NCI-H446 (cell line): ENCODE data around the gene C4orf46.
"Not testable (repeated sequence)": the region's sequence is repeated elsewhere in the genome, so short reads cannot be mapped to it uniquely, and the experiment has no call there.

Experiments
- DNase-seq, 2 experiments: peaks; one replicate each; lab custom pipeline; 2025; lab: John Stamatoyannopoulos, UW

C4orf46 gene

GRCh38 chr4:158671665-158671914, at the start of gene C4orf46:
TSS of gene C4orf46 (minus strand) at chr4:158671887. CDS start at chr4:158671801, 86 bp downstream.
- no peak for DNase-seq

- DNase-seq: no peak
Observed at GRCh38 chr4:158715802-158716201, 44.1 kb upstream of the C4orf46 start.

- DNase-seq: no peak
Observed at GRCh38 chr4:158714937-158715336, 43.2 kb upstream of the C4orf46 start.

GRCh38 chr4:158712622-158713021, 40.9 kb upstream of the C4orf46 start:
- not testable (repeated sequence) for DNase-seq

GRCh38 chr4:158710814-158711213, 39.1 kb upstream of the C4orf46 start:
- DNase-seq: no peak

GRCh38 chr4:158704274-158704673, 32.6 kb upstream of the C4orf46 start:
- no peak for DNase-seq

DNA sequence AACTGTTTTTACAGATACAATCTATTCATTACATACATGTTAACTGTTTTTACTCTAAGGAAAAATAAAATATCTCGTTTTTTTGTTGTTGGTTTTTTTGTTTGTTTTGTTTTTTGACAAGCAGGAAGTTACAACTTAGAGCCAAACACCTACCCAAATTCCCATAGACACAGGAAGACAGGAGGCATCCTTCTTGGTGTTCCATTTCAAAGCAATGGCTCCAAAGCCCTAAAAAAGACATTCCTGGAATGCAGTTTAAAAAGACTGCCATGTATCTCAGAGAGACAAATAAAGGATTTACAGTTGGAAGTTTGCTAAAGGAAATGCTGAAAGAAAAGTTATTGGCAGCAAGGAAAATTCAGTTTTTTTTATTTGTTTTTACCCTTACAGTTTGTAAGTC, 17.1 kb upstream of the C4orf46 start:
- DNase-seq: no peak

GRCh38 chr4:158682066-158682465, 10.4 kb upstream of the C4orf46 start:
- DNase-seq: no peak

GRCh38 chr4:158681629-158682028, 9.9 kb upstream of the C4orf46 start:
- no peak for DNase-seq

DNA sequence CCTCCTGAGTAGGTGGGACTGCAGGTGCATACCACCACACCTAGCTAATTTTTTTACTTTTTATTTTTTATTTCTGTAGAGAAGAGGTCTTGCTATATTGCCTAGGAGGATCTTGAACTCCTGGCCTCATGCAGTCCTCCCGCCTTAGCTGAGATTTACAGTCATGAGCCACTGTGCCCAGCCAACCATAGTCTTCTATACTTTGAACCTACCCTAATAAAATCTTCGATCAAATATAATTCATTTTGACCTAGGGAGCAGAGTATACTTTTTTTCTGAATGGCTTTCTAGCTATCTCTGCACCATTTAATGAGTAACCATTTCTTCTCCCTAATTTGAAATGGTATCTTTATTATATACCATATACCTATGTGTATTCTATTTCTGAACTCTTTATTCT, 7.1 kb upstream of the C4orf46 start:
- DNase-seq: no peak

GRCh38 chr4:158676076-158676475, 4.4 kb upstream of the C4orf46 start:
- DNase-seq: no peak

DNA sequence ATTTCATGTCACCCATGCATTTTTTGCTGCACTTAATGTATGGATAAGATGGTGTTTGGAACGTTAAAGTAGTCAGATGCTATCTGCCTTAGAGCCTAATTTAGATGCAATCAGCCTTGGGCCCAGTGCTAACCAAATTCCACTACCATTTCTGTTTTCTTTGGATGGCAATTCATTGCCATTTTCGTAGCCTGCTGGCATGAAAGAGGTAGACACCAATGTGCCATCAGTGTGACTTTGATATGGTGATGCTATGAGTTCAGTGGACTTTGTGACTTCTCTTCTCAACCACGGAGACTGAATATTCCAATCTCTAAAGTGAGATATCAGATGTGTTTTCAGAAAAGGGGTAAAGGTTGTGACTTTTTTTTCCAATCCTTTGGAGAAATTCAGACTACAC, 1.9 kb upstream of the C4orf46 start:
- no peak for DNase-seq

DNA sequence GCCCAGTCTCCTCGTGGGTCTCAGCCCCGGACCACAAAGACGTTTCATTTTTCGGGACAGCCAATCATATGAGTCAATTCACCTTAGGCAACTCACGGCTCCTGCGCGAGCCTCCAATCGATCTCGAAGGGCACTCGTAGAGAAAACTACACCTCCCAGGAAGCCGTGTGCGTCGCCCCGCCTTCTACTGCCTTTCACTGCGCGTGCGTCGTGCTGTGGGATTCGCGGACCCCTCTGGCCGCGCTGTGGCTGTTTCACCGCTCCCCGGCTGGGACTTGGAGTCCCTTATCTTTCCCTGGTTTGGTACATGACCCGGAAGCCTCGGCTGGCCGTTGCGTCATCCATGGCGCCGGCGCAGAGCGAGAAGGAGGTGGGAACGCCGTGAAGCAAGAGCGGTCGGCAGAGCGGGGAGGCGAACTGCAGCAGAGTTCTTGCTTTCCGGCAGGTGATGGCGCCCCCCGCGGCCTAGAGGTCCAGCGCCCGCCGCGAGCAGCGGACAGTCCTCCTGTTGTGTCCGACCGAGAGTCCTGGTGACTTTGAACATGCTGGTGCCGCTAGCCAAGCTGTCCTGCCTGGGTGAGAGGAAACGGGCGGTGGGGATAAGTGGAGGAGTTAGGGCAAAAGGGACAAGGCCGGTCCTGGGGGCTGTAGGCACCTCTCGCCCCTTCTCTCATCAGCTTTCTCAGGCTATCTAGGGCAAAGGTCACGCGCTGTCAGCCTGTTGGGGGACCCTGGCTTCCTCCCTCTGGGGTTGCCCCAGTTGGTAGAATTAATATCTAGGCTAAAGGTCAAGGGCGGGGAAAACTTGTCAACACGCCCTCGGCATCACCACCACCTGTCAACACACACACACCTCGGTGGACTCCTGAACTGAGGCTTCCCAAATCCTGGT, 474 bp upstream of the C4orf46 start, which contains the start of gene ETFDH:
ETFDH (plus strand) TSS at position 382 of the 892 bp plus-strand sequence; CDS start at position 543, 161 bp downstream.
- peak; percentile 99 to 100 for DNase-seq

DNA sequence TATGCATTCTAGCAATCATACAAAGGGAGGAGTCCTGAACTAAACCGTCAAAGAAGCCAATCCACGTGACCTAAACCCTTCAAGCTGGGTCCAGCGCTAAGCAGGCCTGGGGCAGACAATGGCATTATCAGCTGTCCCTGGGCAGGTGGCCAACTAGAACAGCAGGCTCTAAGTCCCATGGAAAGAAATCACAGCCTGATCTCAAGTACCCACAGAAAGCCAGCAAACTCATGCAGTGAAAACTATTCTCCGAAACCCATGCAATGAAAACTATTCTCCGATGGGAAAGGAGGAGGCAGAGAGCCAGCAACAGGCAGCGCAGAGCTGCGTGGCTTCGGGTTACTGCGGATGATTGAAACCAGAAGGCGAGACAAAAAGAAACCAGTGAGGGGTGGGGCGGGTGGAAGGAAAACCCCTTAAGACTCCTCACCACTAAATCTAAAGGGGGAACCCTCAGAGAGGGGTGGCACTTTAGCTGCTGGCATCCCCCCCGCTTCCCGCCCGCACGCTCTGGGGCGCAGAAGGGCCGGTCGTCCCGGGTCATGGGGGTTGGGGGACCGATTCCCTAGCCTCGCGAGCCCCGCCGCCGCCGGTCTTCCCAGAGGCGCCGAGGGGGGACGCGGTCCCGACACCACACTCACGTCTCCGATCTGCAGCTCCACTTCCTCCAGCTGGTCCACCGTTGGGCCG, 567 bp downstream of the C4orf46 start:
- DNase-seq: peak; percentile 23 to 65

DNA sequence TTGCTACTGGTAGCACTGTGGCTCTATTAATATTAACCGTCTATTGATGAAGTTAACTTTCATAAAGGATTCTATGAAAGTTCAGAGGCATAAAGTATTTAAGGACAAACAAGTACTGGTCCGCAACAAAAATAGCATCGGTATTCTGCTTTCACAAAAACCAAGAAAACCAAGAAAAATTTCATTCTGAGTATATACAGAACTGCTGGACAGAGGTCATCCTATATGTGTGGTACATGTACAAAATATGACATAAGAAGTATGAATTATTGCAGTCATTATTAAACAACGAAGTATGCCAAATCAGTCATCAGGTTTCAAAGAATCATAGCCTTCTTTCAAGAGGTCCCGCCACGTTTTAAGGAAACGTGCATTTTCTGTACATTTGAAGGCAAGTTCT, 2.4 kb downstream of the C4orf46 start:
- DNase-seq: no peak

GRCh38 chr4:158667651-158668198, 4.0 kb downstream of the C4orf46 start:
- no peak for DNase-seq

- no peak for DNase-seq
Observed at GRCh38 chr4:158666892-158667291, 4.8 kb downstream of the C4orf46 start.

- DNase-seq: no peak
Observed at GRCh38 chr4:158664806-158665205, 6.9 kb downstream of the C4orf46 start.

- DNase-seq: not testable (repeated sequence)
Observed at GRCh38 chr4:158663707-158664625, 7.7 kb downstream of the C4orf46 start.

DNA sequence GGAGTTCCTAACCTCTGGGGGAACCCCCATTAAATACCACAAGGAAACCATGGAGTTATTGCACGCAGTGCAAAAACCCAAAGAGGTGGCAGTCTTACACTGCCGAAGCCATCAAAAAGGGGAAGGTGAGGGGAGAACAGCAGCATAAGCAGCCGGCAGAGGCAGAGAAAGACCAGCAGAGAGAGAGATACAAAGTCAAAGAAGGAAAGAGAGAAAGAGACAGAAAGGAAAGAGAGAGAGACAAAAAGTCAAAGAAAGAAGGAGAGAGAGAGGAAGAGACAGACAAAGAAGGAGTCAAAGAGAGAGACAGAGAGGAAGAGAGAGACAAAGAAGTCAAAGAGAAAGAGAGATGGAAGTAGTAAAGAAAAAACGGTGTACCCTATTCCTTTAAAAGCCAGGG, 8.4 kb downstream of the C4orf46 start:
- not testable (repeated sequence) for DNase-seq

- DNase-seq: no peak
Observed at GRCh38 chr4:158657291-158657690, 14.4 kb downstream of the C4orf46 start.

DNA sequence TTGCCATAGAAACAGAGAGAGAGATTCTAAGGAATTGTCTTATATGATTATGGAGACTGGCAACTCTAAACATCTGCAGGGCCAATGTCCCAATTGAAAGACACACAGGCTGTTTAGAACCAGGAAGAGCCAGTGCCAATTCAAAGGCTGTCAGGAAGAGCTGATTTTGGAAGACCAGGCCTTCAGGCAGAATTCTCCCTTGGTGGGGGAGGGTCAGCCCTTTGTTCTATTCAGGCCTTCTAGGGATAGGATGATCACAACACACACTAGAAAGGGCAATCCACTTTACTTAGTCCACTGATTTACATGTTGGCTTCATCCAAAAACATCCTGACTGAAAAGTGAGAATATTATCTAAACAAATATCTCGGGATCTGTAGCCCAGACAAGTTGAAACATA, 15.2 kb downstream of the C4orf46 start:
- DNase-seq: no peak
